ENCODE results near the gene UBE2E2. TPM values are rescaled to one million over a fixed set of nuclear protein-coding genes. Genes with fewer than 3 reads are reported as not detected.

The UBE2E2 gene
- total and polyA plus RNA-seq, 12 donors: 19.5 to 63.8 (median 52.2) TPM

DNA sequence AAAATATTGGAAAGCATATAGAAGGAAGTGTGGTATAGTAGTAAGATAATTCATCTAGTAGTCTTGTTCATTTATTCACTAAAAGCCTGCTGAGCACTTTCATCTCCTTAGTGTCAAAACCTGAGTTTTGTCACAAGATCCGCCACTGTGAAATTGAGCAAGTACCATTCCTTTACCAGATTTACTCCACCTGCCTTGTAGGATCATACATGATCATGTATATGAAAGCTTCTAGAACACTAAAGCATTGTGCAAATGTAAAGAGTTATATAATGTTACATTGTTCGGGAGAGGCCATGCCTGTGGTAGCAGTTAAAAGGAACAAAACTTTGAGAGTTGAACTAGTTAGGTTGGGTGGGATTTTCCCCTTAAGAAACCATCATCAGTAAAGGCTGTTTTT lies 35.0 kb downstream of the UBE2E2 start:
- no peak overlapping the region for H3K4me3 ChIP-seq
- no peak overlapping the region for H3K27ac ChIP-seq
- peaks cover 0 to 28% (median 19%) of the 10 kb centered on the region in 9 donors for H3K4me1 ChIP-seq
- 94 to 96% methylated on average over 2 of the region's 2 CpGs for WGBS, 2 donors
- DNase-seq: no peak
- H3K27me3 ChIP-seq: no peaks in the 10 kb centered on the region
- intact Hi-C loops (cut with DNase I): no loop called here
- no peaks in the 10 kb centered on the region for H3K9me3 ChIP-seq
- no peaks in the 10 kb centered on the region for H3K36me3 ChIP-seq
- no peak for ATAC-seq
- no peak for TF ChIP-seq CTCF (IDR thresholded peaks at IDR 0.05)

- ATAC-seq (no peak), DNase-seq (no peak)
- Histone ChIP-seq H3K9me3 (no peaks in the 10 kb centered on the region), H3K36me3 (no peaks in the 10 kb centered on the region), H3K4me3 (no peak overlapping the region), H3K27ac (no peak overlapping the region), H3K4me1 (peaks cover 0 to 24% (median 15%) of the 10 kb centered on the region in 9 donors), H3K27me3 (no peaks in the 10 kb centered on the region)
- intact Hi-C loops (cut with DNase I): no loop called here
- 95% methylated on average over 4 of the region's 4 CpGs for WGBS, 2 donors
- TF ChIP-seq CTCF (IDR thresholded peaks at IDR 0.05): no peak
These were observed 35.5 kb downstream of the UBE2E2 start for GRCh38 chr3:23238578-23238977.

DNA sequence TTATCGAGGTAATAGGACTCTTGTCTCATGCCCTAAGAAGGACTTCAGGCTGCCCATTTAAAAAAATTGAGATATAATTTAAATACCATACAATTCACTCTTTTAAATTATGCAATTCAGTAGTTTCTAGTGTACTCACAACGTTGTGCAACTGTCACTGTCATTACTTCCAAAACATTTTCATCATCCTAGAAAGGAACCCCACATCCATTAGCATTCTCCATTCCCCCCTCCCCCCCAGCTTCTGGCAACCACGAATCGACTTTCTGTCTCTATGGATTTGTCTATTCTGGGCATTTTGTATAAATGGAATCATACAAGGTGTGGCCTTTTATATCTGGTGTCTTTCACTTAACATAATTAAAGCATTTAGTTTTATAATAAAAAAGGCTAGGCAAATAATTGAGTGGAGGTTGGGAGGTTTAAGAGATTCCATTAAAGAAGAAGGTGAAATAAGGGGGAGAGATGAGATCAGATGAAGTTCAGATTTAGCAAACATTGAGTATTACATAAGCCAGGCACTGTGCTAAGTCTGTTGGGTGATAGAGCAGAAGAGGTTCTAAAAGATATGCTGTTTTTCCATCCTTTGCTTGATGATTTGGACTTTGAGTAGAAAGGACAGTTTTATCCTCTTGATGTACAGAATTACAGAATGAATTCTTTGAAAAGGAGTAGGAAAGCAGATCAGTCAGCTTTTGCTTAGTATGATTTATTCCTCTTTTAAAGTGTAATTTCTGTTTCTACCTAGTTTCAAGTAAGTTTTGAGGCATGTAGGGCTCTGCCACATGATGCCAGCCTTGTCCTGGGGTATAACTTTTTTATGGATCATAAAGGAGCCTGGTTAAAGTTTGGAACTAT lies 36.3 kb downstream of the UBE2E2 start:
- H3K27ac ChIP-seq: no peak overlapping the region
- WGBS, 2 donors: 65 to 76% methylated on average over 4 of the region's 4 CpGs
- no peak for DNase-seq

More for the DNA sequence above, 36.3 kb downstream of the UBE2E2 start:
- peak in 1 of 8 donors; percentile 33 for ATAC-seq
- intact Hi-C loops (cut with DNase I): no loop called here
- Histone ChIP-seq H3K36me3 (no peaks in the 10 kb centered on the region), H3K4me3 (no peak overlapping the region), H3K9me3 (no peaks in the 10 kb centered on the region), H3K4me1 (peaks cover 0 to 19% (median 18%) of the 10 kb centered on the region in 9 donors), H3K27me3 (no peaks in the 10 kb centered on the region)
- peak in 1 of 9 donors; percentile 12 for TF ChIP-seq CTCF (IDR thresholded peaks at IDR 0.05)
